Fibroblast of pulmonary artery (primary cell): ENCODE measurements around the gene COX20.

Source experiments
- DNase-seq: peaks from one replicate; pipeline ENCODE4 v3.0.0-alpha.2; 2010; ENCODE audit warnings: low read depth
- H3K4me3 ChIP-seq: replicated peaks from 2 replicates; pipeline ENCODE4 v1.5.1; 2011; ENCODE audit warnings: low read depth, mild to moderate bottlenecking, control low read depth, low read length, moderate library complexity
- TF ChIP-seq, protein P1 (sequence below): IDR thresholded peaks from 2 replicates; pipeline ENCODE4 v1.5.1; 2011; ENCODE audit warnings: mild to moderate bottlenecking, control low read depth, low read length, inconsistent platforms; ENCODE audit errors: missing control alignments

Gene COX20

DNA sequence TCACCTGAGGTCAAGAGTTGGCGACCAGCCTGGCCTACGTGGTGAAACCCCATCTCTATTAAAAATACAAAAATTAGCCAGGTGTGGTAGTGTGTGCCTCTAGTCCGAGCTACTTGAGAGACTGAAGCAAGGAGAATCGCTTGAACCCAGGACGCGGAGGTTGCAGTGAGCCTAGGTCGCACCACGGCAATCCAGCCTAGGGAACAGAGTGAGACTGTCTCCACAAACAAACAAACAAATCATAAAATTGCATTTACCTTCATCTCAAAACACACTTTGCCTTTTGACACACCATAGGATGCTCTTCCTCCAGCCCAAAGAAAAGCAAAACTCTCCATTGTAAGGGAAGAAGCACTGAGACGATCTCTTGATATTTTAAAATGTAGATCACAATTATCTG lies 24.6 kb downstream of the COX20 start:
- peak overlapping the region; percentile 63 for H3K4me3 ChIP-seq
- DNase-seq: no peak
- TF ChIP-seq, protein P1, sequence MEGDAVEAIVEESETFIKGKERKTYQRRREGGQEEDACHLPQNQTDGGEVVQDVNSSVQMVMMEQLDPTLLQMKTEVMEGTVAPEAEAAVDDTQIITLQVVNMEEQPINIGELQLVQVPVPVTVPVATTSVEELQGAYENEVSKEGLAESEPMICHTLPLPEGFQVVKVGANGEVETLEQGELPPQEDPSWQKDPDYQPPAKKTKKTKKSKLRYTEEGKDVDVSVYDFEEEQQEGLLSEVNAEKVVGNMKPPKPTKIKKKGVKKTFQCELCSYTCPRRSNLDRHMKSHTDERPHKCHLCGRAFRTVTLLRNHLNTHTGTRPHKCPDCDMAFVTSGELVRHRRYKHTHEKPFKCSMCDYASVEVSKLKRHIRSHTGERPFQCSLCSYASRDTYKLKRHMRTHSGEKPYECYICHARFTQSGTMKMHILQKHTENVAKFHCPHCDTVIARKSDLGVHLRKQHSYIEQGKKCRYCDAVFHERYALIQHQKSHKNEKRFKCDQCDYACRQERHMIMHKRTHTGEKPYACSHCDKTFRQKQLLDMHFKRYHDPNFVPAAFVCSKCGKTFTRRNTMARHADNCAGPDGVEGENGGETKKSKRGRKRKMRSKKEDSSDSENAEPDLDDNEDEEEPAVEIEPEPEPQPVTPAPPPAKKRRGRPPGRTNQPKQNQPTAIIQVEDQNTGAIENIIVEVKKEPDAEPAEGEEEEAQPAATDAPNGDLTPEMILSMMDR: no peak

DNA sequence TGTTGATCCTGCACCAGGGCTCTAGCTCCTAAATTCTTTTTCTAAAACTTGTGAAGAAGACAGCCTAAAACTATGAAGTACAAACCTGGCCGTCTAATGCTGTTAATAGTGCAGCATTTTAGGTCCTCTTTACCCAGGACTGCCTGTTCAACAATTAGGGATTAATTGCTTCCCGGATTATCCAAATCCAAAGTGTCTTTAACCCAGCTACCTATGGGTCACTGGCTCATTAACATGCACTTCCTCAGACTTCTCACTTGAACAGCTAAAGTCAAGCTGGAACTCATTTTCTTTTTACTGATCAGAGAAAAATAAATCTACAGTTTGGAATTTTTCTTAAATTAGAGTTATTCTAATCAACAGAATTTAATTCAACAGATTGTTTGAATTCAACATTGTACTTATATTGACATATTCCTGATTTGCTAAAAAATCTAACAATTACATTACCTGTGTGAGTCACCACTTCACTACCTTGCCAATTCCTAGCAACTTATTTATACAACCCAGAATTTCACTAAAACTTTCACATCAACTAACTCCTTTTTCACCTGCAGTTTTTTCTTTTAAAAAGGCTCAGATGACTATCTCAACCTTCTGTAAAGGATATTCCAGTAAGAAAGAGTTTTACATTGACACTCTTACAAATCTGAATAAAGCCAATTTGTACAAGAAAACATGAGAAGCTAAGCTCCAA lies 25.6 kb downstream of the COX20 start:
- TF ChIP-seq, protein P1: no peak
- no peak for DNase-seq
- peak overlapping the region; percentile 63 for H3K4me3 ChIP-seq

DNA sequence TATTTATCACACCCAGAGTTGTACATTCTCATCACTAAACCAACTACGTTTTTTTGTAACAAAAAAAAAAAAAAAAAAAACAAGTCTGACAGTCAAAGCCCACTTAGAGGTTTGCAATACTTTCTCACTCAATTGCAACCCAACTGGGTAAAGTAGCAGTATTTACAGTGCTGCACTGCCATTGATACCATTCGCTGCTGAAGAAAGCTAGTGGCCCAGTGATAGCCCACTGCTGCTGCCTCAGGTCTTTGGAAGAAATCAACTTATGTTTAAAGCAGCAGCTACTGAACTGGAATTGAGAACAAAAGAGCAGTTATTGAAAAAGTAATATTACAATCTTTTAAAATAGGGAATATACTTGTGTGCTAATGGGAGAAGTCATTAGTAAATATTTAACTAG lies 26.2 kb downstream of the COX20 start:
- TF ChIP-seq, protein P1: no peak
- no peak for DNase-seq
- H3K4me3 ChIP-seq: peak overlapping the region; percentile 63

DNA sequence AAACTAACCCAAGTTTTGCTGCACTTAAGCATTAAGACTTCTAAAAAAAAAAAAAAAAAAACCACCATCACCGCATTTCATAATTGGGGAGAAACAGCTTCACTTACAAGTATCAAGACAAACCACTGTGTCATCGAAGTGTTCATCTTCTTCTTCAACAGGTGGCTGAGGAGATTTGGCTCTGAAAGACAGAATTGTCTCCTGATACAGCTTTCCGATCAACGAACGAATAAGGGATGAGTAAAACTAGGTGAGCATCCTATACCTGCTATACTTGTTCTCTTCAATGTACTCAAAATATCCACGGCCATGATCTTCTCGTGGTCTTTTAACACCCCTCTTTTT lies 26.9 kb downstream of the COX20 start:
- TF ChIP-seq, protein P1: no peak
- peak overlapping the region; percentile 63 for H3K4me3 ChIP-seq
- DNase-seq: no peak

DNA sequence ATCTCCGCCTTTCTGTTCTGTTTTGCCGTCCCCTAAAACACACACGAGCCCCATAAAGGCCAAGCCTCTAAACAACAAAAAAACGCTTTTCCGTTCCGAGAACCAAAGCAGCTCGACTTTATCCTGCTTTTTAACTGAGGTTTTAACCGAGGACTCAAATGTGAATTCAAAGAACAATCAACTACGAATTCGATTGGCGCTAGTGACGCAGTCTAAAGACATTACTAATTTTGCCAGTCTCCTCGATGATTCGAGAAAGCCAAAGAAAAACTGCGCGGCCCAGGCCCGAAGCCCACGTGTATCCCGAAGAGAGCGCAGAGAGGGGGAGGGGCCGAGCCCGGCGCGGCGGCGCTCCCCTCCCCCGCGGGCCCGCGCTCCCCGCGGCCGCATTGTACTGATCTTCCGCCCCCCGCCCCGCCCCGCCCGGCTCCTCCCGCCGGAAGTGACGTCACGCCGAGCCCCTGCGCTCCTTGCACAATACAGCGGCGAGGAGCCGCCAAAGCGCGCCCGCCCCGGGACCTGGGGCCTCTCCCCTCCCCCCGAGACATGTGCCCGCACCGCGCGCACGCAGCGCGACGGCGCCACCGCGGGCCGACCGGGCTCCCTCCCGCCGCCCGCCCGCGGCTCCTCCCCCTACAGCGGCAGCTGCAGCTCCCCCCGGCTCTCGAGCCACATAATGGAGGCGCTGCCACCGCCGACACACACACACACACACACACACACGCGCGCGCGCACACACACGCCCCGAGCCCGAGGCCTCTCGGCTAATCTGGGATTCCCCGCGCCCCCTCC lies 27.4 kb downstream of the COX20 start:
- peak overlapping the region; percentile 95 for H3K4me3 ChIP-seq
- peak; percentile 94 for DNase-seq
- TF ChIP-seq, protein P1: no peak

DNA sequence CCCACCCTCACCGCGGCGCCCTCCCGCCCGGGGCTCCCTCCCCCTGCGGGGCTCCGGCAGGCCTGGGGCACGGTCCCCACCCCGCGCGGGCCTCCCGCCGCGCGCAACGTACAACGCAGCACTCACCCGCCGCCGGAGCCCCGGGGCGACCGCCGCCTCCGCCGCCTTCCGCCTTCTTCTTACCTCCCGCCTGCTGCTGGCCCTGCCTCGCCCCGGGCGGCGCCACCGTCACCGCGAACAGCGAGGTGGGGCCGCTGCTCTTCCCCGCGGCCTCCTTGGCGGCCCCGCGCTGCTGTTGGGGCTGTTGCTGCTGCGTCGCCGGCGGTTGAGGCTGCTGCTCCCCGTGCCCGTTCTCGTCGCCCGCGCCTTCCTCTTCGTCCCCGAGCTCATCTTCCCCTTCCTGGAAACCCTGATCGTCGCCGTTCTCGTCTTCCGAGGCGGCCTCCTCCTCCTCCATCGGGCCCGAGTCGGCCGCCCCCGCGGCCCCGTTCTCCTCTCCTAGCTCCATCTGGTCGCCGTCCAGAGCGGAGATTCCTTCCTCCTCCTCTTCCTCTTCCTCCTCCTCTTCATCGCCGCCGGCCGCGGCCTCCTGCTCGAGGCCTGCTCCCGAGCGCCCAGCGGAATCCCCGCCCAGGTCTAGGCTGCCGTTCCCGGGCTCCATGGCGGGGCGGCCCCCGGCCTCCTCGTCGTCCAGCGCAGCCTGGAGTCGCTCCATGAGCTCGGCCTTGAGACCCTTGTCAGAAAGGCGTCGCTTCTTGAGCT lies 28.2 kb downstream of the COX20 start:
- DNase-seq: no peak
- H3K4me3 ChIP-seq: peak overlapping the region; percentile 95
- TF ChIP-seq, protein P1: no peak
